ENCODE data around the gene LEAP2. TPM values are rescaled to one million over a fixed set of nuclear protein-coding genes. Genes with fewer than 3 reads are reported as not detected.

LEAP2 gene
- total and polyA plus RNA-seq, 10 of the 15 experiments (the other 5 are each of a cell fraction or from before 2014, with no cell fraction given): 1.9 to 8.8 (median 2.3) TPM

- BruUV-seq (replicated peaks): no TSS peak
- in situ Hi-C loops (cut with MboI) (no loop called here), intact Hi-C loops (cut with micrococcal nuclease; ENCODE audit: unreplicated experiment) (no loop called here)
- ChIA-PET POLR2A (interaction anchor here (0.6 kb wide), 1 partner anchor 813 kb away, joined by 3 read pairs; no protein-coding TSS in a partner anchor), CTCF (no interaction called here), RAD21 (ENCODE audit: unreplicated experiment) (no interaction called here), SMC1A (ENCODE audit: uncharacterized antibody, unreplicated experiment) (no interaction called here)
- DNase-seq (ENCODE audit: low read depth, low spot score) (no peak), ATAC-seq (peak; percentile 40), FAIRE-seq (no peak)
- Histone ChIP-seq H3K27ac (ENCODE audit: control insufficient read depth, insufficient read depth) (no peak overlapping the region), H3K79me2 (ENCODE audit: control insufficient read depth, insufficient read depth, low read length) (no peaks in the 10 kb centered on the region), H3K4me2 (ENCODE audit: control insufficient read depth, insufficient read depth) (no peak overlapping the region), H3K27me3 (replicated peaks in 1 of 2; ENCODE audit: control insufficient read depth in 2 of 2, insufficient read depth in 2 of 2, low read length in 1 of 2) (no peaks in the 10 kb centered on the region), H3K9me3 (replicated peaks; ENCODE audit: control insufficient read depth, insufficient read depth, low read length) (no peaks in the 10 kb centered on the region), H3K4me1 (ENCODE audit: control insufficient read depth, insufficient read depth, low read length) (no peaks in the 10 kb centered on the region), H3K9ac (ENCODE audit: control insufficient read depth, insufficient read depth, low read length) (no peak overlapping the region), H2AFZ (ENCODE audit: control insufficient read depth, low read depth, low read length) (no peak overlapping the region), H3K4me3 (no peak overlapping the region), H4K20me1 (ENCODE audit: control insufficient read depth, insufficient read depth) (no peaks in the 10 kb centered on the region), H3K36me3 (ENCODE audit: control insufficient read depth in 2 of 2, insufficient read depth in 2 of 2, low read length in 1 of 2) (peaks cover 0 to 22% of the 10 kb centered on the region in 2 experiments)
- TF ChIP-seq YBX1 (IDR thresholded peaks at IDR 0.05) (no peak), EGR1 (IDR thresholded peaks at IDR 0.05; ENCODE audit: borderline replicate concordance in 1 of 2, low read depth in 2 of 2, low read length in 2 of 2) (no peak), LARP7 (IDR thresholded peaks at IDR 0.05) (no peak), CBX3 (IDR thresholded peaks at IDR 0.05; ENCODE audit: borderline replicate concordance, low read depth) (no peak), RELA (IDR thresholded peaks at IDR 0.05; ENCODE audit: borderline replicate concordance, partially characterized antibody) (no peak), ZNF592 (IDR thresholded peaks at IDR 0.05) (no peak), BMI1 (IDR thresholded peaks at IDR 0.05; ENCODE audit: borderline replicate concordance) (no peak), HSF1 (IDR thresholded peaks at IDR 0.05; ENCODE audit: low read depth, low read length) (no peak), WRNIP1 (IDR thresholded peaks at IDR 0.05; ENCODE audit: borderline replicate concordance, low read depth, low read length) (no peak), CREB1 (IDR thresholded peaks at IDR 0.05; ENCODE audit: low read depth) (no peak), USF2 (IDR thresholded peaks at IDR 0.05; ENCODE audit: borderline replicate concordance, low read depth, low read length) (no peak), PBX3 (IDR thresholded peaks at IDR 0.05; ENCODE audit: insufficient replicate concordance, low read depth, low read length) (no peak), ZBTB33 (IDR thresholded peaks at IDR 0.05) (no peak), GABPA (IDR thresholded peaks at IDR 0.05; ENCODE audit: low read depth) (no peak)
- 73% methylated on average over 5 of the region's 5 CpGs for WGBS (ENCODE audit: insufficient coverage, insufficient replicate concordance, low lambda C conversion rate, missing lambda C conversion rate)
These were observed 42.2 kb downstream of the LEAP2 start for GRCh38 chr5:132915681-132916080.

Data from GM12878 (cell line).